ENCODE measurements around the gene EIF1AD.
"Not testable (repeated sequence)": the region's sequence is repeated elsewhere in the genome, so short reads cannot be mapped to it uniquely, and the experiment has no call there.

DNA sequence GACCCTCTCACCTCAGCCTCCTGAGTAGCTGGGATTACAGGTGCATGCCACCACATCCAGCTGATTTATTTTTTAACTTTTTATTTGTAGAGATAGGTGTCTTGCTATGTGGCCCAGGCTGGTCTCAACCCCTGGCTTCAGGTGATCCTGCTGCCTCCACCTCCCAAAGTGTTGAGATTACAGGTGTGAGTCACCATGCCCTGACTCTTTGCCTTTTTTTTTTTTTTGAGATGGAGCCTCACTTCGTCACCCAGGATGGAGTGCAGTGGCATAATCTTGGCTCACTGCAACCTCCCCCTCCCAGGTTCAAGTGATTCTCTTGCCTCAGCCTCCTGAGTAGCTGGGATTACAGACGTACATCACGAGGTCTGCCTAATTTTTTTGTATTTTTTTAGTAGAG lies 50.3 kb downstream of the EIF1AD start:
- TF ChIP-seq CTCF, POLR2A (IDR thresholded peaks at IDR 0.05): not testable (repeated sequence)
